ENCODE measurements around the gene CASP7.

GRCh38 chr10:113732160-113732881 is 52.6 kb downstream of the CASP7 start:
- TF ChIP-seq GATA2 (IDR thresholded peaks at IDR 0.05; ENCODE audit: low read depth, low read length), result no peak
- TF ChIP-seq GATA3 (IDR thresholded peaks at IDR 0.05; ENCODE audit: low read depth, low read length), result no peak
